Fibroblast of skin of left biceps (primary cell): ENCODE data around the gene HMGCS1.
"Not testable (repeated sequence)": the region's sequence is repeated elsewhere in the genome, so short reads cannot be mapped to it uniquely, and the experiment has no call there.

Experiments
- DNase-seq, 2 experiments: peaks; one replicate each; pipeline ENCODE4 v3.0.0-alpha.2; 2013; ENCODE audit warnings: low read depth in 2 of 2

Gene HMGCS1

GRCh38 chr5:43274435-43275114 lies 38.6 kb downstream of the HMGCS1 start:
- no peak for DNase-seq

GRCh38 chr5:43273552-43273951 lies 39.7 kb downstream of the HMGCS1 start:
- DNase-seq: no peak

GRCh38 chr5:43270645-43271044 lies 42.6 kb downstream of the HMGCS1 start:
- no peak for DNase-seq

GRCh38 chr5:43268188-43268820 lies 44.9 kb downstream of the HMGCS1 start:
- no peak for DNase-seq

GRCh38 chr5:43262269-43262668 lies 50.9 kb downstream of the HMGCS1 start:
- DNase-seq: not testable (repeated sequence)

- DNase-seq: no peak
Measured at GRCh38 chr5:43258116-43258515, 55.1 kb downstream of the HMGCS1 start.

GRCh38 chr5:43256261-43256966 lies 56.8 kb downstream of the HMGCS1 start:
- no peak for DNase-seq

GRCh38 chr5:43255704-43256103 lies 57.5 kb downstream of the HMGCS1 start:
- DNase-seq: no peak

GRCh38 chr5:43251754-43252153 lies 61.5 kb downstream of the HMGCS1 start:
- DNase-seq: no peak

GRCh38 chr5:43245724-43246385 lies 67.4 kb downstream of the HMGCS1 start:
- no peak for DNase-seq

- no peak for DNase-seq
Measured at GRCh38 chr5:43244823-43245565, 68.2 kb downstream of the HMGCS1 start.

GRCh38 chr5:43243270-43243669 lies 69.9 kb downstream of the HMGCS1 start:
- DNase-seq: no peak

- DNase-seq: no peak
Measured at GRCh38 chr5:43242196-43242595, 71.0 kb downstream of the HMGCS1 start.
